Measurements from ENCODE around the gene ARHGAP22.

Gene ARHGAP22

DNA sequence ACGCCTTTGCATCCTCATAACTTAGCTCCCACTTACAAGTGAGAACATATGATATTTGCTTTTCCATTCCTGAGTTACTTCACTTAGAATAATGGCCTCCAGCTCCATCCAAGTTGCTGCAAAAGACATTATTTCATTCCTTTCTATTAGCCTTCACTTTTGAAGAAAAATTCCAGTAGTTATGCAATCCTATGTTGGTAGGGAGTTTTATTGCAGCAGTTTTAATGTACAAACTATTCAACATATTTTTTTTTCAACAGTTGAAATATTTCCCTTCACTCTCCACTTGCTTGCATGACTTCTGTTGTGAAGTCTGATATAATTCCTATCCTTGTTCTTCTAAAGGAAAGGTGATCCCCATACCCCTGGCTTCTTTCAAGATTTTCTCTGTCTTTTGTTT lies 27.3 kb upstream of the ARHGAP22 start:
- DNase-seq, result no peak

- DNase-seq, result no peak
Observed at GRCh38 chr10:48627984-48628609, 23.2 kb upstream of the ARHGAP22 start.

DNA sequence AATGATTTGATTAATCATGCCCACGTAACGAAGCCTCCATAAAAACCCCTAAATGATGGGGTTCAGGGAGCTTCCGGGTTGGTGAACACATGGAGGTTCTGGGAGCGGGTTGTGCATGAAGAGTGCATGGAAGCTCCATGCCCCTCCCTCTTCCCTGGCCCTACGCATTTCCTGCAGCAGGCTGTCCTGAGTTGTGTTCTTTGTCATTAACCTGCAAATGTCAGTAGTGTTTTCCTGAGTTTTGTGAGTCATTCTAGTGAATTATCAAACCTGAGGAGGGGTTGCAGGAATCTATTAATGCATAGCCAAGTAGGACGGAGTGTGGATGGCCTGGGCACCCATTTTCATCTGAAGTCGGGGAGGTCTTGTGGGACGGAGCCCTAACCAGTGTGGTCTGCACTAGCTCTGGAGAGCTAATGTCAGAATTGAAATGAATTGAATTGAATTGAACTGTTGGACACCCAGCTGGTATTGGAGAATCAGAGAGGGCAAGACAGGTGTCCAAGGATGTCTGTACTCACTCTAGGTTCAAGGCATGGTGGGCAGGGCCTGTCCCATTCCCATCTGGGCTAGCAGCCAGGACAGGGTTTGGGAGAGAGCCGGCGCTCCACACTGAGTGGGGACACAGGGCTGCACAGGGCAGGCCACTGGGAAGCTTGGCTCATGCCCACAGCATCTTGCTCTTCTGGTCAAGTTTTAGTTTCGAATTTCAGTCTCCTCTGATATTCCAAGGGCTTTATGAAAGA lies 22.3 kb upstream of the ARHGAP22 start:
- DNase-seq, result no peak

DNA sequence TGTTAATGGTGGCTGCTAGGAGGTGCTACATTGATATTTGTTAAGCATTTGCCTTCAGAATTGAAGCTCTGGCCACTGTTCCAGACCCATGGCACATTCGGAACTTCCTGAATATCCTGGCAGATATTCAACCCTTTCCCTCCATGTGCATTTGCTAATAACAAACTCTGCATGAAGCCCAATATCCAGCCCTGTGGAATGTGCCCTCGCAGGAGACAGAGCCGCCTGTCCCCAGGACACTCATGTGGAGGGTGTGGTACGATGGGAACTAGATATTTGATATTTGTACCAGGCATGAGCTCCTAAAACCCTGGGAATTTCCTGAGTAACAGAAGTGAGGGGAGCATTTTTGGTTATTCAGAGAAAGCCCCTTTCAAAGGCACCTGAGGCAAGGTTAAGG lies 21.6 kb upstream of the ARHGAP22 start:
- DNase-seq, result no peak

DNA sequence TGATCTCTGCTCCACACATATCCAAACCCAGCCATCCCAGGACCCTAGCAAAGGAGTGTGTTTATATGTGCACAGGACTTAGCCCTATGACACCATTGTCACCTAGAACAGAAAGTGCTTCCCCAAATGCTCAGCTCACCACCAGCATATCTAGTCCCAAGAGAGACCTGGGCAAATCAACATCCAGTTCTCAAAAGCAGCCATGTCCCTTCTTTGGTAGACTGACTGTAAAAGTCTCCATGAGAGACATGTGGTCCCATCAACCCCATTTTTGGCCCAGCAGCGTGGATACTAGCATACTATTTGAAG lies 20.9 kb upstream of the ARHGAP22 start:
- DNase-seq, result no peak

GRCh38 chr10:48623607-48624132 lies 18.8 kb upstream of the ARHGAP22 start:
- DNase-seq, result no peak

DNA sequence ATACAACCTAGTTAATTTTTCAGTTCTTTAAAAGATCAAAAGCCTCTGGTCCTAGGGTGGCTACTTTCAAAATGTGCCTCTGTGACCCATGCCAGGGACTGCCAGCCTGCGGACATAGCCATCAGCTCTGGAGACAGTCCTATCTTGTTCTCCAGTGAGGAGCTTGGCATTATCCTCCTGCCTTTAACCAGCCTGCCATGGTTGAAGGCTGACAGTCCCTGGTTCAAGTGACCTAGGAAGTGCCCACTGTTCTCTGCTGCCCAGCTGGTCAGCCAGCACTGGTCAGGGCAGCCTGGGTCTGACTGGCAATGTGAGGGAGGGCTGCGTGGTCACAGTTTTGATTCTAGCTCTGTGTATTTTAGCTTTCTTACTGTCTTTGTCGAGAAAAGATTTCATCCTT lies 18.1 kb upstream of the ARHGAP22 start:
- DNase-seq, result no peak

GRCh38 chr10:48620719-48621118 lies 15.8 kb upstream of the ARHGAP22 start:
- DNase-seq, result no peak

- DNase-seq, result no peak
Observed at GRCh38 chr10:48616436-48616835, 11.6 kb upstream of the ARHGAP22 start.

DNA sequence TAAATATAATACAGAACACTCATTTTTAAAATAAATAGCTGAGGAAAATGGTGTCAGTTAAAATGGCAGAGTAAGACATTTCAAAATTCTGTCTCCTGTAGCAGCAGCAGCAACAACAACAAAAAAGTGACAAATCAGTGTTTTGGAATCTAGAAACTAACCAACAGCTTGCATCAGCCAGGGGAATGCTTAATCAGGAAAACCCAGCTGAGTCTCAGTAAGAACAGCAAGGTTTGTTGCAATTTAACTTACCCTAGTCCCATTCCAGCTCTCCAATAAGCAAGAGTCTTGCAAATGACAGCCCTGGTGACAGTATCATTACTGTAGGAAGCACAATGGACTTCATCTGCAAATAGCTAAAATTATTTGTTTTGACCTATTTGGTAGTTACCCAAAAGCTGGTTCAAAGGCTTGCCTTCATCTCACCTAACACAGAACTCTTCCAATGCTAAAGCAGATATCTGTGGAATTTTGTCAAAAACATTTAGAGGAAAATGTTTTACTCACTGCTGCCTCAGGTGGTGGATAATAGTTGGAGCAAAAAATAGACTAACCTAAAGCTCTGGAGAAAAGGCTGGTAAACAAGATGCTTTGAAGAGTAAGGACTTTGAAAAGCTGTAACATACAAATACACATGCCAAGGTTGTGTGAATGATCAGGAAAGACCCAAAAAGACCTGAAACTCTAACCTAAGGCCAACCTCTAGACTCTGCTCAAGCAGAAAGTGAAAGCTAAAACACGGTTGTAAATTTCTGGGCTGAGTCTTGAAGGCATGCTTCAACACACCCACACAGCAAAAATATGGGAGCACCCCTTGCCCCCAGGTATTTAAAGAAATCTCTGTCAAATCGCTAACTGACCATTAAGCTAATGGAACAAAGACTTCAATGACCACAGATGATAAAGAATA lies 9.9 kb upstream of the ARHGAP22 start:
- no peak for DNase-seq

DNA sequence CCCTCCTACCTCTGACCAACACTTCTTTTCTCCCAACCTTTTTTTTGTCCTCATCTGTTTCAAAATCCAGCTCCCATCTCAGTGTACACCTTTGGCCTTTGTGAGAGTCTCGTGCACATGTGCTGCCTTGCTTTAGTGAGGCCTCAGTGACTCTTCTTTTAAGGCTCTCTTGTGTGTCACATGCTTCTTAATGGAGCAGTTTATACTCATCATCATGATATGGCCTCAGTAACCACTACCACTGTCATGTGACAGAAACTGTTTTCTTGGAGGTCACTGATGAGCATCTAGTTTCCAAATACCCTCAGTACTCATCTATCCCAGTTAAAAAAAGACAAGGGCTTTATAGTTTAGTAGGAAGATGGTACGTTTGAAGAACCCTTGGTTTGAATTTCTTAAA lies 8.1 kb upstream of the ARHGAP22 start:
- DNase-seq, result no peak

DNA sequence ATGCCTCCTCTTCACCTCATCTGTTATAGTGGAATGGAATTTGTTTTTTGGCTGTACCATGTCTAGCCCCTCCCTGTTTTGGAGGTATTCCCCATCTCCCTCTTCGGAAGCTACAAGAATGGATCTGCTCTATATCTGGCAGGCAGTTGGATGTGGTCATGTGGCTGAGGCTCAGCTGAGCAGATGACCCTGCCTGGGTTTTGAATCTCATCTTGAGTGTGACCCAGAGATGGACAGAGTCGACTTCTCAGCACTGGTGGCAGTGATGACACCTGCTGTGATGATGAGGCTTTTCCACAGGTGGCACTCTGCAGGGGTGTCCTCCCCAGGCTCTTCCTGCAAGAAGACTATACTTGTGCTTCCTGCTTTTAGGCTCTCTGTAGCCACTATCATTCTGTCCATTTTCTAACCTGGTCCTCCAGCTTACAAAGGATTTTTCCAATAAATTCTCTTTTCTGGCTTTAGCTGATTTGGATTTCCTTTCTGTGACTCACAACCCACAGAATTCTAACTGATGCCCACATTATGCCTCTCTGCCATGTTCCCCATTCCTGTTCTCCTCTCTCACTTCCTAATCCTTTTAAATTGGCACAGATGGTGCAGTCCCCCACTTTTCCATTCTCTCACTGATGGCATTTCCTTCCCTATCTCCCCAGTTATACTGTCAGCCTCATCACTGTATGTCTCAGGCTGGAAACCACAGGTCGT lies 7.5 kb upstream of the ARHGAP22 start:
- no peak for DNase-seq

- DNase-seq, result no peak
Observed at GRCh38 chr10:48611133-48611532, 6.3 kb upstream of the ARHGAP22 start.

GRCh38 chr10:48610585-48611093 lies 5.8 kb upstream of the ARHGAP22 start:
- DNase-seq, result no peak

DNA sequence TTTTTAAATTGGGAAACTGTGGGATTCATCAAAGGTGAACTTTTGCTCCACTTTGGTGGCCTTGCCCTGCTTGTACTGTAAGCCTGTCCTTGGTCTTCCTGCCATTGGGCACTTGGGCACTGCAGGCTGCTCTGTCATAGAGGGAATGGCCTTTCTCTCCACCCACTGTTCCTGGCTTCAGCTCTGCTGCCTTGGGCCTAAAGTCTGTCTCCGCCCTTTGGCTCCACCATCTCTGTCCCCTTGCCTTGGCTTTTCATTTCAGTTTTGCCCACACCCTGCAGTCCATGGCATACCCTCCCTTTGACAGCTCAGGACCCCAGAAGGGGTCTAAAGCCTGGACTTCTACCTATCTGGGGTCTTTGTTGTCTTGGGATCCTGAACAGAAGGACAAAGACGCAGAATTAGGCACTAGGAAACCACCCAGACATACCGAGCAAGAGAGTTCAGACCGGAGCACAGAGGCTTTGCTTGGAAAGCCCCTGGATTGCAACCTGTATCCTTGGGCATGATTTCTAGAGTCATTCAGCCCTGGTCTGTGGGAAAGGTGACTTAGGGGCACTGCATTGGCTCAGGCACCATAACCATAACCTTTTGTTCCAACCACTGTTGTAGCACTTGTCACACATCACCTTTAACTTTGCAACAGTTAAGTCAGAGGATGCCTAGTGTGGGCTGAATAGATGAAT lies 5.2 kb upstream of the ARHGAP22 start:
- DNase-seq, result no peak

GRCh38 chr10:48609441-48609840 lies 4.6 kb upstream of the ARHGAP22 start:
- DNase-seq, result no peak

- no peak for DNase-seq
Observed at GRCh38 chr10:48608976-48609375, 4.1 kb upstream of the ARHGAP22 start.

GRCh38 chr10:48608279-48608681 lies 3.4 kb upstream of the ARHGAP22 start:
- peak; percentile 55 for DNase-seq

DNA sequence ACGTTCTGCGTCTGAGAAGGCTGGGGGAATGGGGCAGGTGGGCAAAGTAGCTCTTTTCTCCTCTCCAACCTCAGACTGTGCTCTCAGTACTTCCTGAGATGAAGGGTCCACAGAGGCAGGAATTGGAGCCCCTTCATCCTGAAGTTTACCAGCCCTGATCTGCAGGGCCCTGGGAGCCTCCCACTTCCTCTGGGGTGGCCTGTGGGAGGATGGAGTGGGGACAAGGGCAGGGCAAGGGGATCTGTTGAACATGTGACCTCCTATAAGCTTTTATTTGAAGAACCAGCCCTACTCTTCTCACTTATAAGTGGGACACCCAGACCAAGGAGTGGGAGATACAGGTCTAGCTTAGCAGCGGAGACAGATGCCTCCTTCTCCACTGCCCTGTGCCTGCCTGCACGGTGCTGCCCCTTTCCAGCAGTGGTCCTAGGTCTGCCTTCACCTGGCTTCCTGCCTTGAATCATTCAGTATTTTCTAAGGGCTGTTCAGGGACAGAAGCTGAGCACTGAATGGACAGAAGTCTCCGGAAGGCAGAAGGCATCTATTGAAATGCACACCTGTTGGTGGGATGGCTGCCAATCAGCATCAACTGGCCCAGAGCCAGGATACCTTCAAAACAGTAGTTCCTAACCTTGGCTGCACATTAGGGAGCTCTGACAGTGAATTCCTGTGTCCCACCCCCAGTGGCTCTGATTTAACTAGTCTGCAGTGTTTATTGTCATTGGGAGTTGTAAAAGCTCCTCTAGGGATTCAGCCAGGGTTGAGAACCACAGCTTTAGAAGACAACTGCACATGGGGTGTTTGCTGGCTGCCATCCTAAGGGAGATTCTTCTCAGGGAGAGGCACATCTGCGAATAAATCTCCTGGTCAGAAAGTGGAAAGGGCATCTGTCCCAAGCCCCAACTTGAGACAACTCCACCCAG lies 2.7 kb upstream of the ARHGAP22 start:
- no peak for DNase-seq

GRCh38 chr10:48606530-48607355 lies 1.9 kb upstream of the ARHGAP22 start:
- no peak for DNase-seq
